ENCODE data around the gene MOGAT1.

The MOGAT1 gene

DNA sequence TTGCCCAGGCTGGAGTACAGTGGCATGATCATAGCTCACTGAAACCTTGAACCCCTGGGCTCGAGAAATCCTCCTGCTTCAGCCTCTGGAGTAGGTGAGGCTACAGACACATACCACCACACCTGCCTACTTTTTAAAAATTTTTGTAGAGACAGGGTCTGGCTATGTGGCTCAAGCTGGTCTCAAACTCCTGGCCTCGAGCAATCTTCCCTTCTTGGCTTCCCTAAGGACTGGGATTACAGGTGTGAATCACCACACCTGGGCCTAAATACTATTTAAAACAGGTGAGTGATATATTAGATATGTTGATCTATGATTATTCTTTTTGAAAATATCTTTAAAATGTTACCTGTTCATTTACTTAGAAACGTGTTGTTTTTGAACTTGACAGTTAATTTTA lies 57.2 kb downstream of the MOGAT1 start:
- no peak overlapping the region for H3K27ac ChIP-seq
- TF ChIP-seq, protein P1, sequence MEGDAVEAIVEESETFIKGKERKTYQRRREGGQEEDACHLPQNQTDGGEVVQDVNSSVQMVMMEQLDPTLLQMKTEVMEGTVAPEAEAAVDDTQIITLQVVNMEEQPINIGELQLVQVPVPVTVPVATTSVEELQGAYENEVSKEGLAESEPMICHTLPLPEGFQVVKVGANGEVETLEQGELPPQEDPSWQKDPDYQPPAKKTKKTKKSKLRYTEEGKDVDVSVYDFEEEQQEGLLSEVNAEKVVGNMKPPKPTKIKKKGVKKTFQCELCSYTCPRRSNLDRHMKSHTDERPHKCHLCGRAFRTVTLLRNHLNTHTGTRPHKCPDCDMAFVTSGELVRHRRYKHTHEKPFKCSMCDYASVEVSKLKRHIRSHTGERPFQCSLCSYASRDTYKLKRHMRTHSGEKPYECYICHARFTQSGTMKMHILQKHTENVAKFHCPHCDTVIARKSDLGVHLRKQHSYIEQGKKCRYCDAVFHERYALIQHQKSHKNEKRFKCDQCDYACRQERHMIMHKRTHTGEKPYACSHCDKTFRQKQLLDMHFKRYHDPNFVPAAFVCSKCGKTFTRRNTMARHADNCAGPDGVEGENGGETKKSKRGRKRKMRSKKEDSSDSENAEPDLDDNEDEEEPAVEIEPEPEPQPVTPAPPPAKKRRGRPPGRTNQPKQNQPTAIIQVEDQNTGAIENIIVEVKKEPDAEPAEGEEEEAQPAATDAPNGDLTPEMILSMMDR (conservative IDR thresholded peaks at IDR 0.05): no peak

DNA sequence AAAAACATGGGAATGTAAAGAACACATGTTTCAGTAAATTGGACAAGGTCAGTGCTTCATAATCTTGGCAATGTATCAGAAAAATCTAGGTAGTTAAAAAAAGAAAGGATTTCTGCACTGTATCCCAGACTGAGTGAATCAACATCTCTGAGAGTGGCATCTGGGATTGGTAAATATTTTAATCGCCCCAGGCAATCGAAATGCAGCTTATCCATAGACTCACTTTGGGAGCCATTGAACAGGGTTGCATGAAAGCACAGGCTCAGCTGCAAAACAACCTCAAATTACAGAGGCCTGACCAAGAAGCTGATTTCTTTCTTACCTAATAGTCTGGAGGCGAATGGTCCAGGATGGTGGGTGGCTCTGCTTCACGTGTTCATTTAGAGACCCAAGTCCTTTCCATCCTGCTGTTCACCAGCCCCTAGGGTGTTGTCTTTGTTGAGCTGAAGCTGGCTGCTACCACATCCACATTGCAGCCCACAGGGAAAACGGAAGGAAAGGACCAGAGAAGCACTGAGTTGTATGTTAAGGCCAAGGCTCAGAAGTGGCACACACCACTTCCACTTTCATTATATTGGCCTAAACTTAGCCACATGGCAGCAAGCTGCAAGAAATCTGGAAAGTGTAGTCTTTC lies 59.0 kb downstream of the MOGAT1 start:
- H3K27ac ChIP-seq: no peak overlapping the region

DNA sequence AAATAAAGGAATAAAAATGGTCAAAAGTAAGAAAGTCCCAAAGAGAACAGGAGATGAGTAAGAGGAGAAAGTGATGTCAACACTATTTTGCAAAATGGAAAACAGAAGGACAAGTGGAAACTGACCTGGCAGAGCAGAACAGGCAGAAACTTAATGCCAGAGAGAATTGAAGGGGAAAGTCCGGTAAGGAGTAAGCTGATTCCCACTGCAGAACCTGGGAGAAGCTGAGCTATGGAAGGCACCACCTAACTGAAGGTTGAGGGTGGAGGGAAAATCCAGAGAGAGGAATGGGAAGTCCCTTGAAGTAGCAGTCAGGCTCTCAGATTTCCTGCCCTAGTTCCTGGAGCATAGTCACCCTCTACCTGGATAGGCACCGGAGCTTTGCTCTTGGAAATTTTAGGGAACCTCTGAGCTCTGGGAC lies 59.8 kb downstream of the MOGAT1 start:
- H3K27ac ChIP-seq: no peak overlapping the region
- TF ChIP-seq, protein P1 (conservative IDR thresholded peaks at IDR 0.05): no peak

More for the DNA sequence above, 59.0 kb downstream of the MOGAT1 start:
- TF ChIP-seq, protein P1 (conservative IDR thresholded peaks at IDR 0.05): no peak

DNA sequence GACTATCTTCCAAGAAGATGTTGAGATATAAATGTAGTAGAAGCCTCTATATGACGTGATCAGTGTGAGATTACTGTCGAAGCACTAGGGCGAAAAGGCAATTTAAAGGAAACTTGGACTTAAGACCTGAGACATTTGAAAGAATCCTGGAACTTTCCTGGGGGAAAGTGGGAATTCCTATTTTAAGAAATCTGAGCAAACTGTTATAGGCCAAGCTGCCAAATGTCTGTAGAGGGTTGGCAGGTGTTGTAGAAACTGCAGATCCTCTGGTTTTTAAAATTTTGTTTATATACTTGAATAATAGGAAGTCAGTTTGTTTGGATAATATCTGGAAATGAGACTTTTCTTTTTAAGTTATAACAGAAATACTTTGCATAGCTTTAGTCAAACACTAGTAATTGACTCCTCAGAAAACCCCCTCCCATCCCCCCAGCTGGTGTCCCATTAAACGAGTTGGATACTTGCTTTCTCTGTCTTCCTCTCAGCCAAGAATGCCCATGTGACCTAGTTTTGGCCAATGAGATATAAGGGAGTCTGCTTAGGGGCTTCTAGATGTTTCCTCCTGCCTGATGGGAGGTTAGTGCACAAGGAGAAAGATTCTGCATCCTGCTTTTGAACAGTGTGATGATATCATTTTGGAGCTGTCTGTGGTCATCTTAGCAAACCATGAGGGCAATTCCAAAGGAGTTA lies 61.2 kb downstream of the MOGAT1 start:
- H3K27ac ChIP-seq: no peak overlapping the region
- TF ChIP-seq, protein P1 (conservative IDR thresholded peaks at IDR 0.05): no peak

DNA sequence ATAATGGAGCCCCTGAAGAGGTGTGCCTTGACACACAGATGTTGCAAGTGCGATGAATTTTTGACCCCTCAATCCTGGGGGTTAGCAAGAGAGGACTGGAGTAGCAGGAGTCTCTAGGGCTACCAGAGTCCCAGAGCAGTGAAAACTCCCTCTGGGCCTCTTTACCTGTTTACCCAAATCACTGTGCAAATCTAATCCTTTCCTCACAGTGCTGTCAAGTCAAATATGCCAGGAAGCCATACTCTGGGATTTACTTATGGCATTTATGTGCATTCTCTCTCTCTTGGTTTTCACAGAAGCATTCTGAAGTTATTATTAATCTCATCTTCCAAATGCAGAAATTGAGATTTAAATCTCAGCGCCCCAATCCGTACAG lies 62.0 kb downstream of the MOGAT1 start:
- TF ChIP-seq, protein P1 (conservative IDR thresholded peaks at IDR 0.05): no peak
- H3K27ac ChIP-seq: no peak overlapping the region

DNA sequence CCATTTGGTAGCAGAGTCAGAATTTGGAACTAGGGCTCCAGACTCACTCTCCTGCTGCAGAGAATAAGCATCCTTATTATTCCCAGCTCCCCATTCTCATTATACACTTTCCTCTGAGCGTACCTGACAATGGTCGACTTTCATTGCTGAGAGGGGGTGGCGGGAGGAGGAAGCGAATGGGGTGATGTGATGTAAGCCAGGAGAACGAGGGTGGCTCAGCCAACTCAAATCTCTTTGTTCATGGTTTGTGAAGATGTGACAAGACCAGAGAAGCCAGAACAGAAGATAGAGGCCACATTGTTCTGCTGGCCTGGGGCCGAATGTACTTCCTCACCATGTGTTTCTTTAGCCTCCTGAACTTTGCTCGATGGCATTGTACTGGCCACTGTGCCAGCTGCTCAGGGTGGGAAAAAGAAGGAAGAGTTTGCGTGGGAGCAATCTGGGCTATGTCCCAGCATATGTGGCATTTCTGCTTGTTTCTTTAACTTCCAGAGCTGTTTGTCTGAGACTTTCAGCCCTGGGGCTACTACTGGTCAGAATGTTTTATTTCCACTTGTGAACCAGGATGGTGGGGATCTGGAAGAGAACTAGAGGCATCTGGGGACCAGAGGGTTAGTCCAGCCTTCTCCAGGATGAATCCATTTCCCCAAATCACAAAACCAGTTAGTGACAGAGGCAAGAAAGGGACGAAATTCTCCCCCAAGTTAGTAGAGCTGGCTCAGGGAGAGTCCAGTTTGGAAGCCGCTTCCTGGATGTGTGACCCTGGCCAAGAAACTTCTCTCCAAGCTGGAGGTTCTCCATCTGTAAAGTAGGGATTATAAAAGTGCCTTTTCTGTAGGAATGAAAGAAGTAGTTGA lies 62.6 kb downstream of the MOGAT1 start:
- H3K27ac ChIP-seq: no peak overlapping the region
- TF ChIP-seq, protein P1 (conservative IDR thresholded peaks at IDR 0.05): no peak

DNA sequence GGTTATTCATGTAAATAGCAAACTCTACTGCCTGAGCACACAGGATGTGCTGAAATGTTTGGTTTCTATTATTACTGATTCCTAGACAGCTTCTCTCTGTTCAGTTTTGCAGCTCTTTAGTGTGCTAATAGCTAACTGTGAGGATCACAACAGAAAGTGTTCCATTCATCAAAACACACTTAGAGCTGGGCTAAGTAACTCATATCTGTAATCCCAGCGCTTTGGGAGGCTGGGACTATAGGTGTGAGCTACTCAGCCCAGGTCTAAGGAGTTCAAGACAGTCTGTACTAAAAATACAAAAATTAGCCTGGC lies 63.2 kb downstream of the MOGAT1 start:
- TF ChIP-seq, protein P1 (conservative IDR thresholded peaks at IDR 0.05): no peak
- H3K27ac ChIP-seq: no peak overlapping the region
